Lung microvascular endothelial cell (primary cell): ENCODE measurements around the gene POTEI. TPM values are rescaled to one million over a fixed set of nuclear protein-coding genes. Genes with fewer than 3 reads are reported as not detected.
"Not testable (repeated sequence)": the region's sequence is repeated elsewhere in the genome, so short reads cannot be mapped to it uniquely, and the experiment has no call there.

ENCODE experiments used
- DNase-seq, 2 donors: peaks; one replicate each; pipeline versions ENCODE4 v3.0.0 to v3.0.0-alpha.2; 2010; ENCODE audit warnings: low read depth in 2 of 2
- total RNA-seq: library from RNA; depleted of rRNA; stranded (reverse); fragments of >200 nt; gene quantifications from 2 replicates; pipeline ENCODE4 v1.2.1, GENCODE V29; 2014

The POTEI gene
- total RNA-seq, result 0.22 and 0.79 TPM in 2 replicates

DNA sequence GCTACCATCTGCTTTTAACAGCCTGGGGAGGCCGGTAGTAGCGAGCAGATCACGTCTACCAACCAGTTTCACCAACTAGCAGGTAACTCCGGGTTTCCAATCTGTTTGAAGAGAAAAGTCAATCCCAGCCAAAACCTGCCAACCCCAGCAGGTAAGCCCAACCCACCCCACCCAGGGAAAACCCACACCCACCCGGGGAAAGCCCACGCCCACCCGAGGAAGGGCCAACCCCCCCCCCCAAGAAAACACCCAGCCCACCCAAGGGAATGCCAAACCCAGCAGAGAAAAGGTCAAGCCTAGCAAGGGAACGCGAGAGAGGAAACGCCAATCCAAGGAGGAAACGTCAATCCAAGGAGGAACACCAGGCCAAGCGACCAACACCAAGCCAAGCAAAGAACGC, at the start of gene POTEI:
Gene POTEI, minus strand, starts transcription at position 101 of the 400 bp plus-strand sequence. Its CDS starts 93 bp downstream, at position 8.
- DNase-seq, result not testable (repeated sequence)

DNA sequence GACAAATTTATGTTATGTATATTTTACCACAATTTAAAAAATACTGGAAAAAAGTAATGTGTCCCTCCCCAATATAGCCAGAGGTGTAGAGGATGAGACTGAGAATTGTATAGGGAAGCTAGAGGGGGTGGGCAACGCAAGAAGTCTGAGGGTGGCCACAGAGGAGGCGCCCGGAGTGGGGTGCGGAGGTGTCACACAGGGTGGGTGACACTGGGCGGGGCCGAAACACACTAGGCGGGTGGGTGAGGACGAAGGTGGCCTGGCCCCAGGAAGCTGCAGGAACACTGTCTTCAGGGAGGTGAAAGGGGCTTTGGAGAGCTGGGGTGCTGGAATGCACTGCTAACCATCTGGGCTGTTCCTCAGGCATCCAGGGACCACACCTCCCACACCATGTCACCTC, 47.3 kb upstream of the POTEI start:
- not testable (repeated sequence) for DNase-seq

DNA sequence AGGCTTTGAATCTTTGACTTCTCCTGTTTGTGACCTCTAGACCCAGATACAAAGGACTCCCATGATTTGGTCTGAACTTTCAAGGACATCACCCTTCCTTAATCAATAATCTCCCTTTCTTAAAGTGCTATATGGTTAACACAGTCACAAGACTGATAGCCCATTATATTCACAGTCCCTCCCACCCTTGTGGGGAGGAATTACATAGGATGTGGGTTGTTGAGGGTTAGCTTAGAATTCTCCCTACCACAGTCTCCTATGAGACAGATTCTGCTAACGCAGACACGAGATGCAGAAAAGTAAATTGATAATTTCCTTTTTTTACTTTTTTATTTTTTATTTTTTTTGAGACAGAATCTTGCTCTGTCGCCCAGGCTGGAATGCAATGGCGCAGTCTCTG, 45.0 kb upstream of the POTEI start:
- not testable (repeated sequence) for DNase-seq

DNA sequence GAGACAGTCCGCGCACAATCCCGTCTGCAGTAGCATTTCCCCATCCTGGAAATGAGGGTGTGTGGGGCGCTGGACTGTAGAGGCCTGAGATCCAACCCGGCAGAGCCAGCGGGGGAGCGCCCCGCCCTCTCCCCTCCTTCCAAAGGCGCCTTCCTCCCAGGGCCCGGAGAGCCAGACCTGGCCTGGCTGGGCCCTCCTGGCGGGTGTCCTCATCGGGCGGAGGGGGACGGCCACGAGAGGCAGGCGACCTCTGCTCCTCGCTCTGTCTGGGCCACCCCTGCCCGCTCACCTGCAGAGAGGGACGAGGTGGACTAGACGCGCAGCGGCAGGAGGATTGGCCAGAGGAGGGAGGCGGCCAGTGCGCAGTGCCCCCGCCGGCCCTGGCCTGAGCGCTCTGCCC, 40.3 kb upstream of the POTEI start:
- not testable (repeated sequence) for DNase-seq

DNA sequence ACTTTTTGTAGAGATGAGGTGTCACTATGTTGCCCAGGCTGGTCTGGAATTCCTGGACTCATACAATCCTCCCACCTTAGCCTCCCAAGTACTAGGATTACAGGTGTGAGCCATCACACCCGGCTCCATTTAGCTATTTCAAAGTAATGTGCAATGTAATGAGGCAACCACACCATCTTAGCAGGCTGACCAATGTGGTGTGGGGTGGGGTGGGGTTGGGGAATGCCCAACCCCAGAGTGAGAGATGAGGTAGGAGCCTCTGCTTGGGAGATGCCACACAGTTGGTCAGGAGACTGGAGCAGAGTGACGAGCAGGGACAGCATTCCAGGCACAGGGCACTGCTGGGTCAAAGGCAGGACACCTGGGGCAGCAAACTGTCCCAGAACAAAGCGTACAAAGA, 39.3 kb upstream of the POTEI start:
- not testable (repeated sequence) for DNase-seq

DNA sequence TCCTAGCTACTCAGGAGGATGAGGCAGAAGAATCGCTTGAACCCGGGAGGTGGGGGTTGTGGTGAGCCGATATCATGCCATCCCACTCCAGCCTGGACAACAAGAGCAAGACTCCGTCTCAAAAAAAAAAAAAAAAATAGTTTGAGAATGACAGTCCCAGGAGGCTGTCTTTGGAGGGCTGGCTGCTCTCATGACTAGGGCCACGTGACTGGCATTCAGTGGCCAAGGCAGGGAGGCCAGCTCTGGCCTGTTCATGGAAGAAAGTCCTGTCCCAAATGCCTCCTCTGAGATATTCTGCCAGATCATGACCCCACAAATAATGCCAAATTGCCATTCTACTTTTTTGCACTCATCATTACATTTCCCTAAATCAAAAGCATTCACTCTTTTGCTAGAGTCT, 35.9 kb upstream of the POTEI start:
- DNase-seq, result not testable (repeated sequence)

DNA sequence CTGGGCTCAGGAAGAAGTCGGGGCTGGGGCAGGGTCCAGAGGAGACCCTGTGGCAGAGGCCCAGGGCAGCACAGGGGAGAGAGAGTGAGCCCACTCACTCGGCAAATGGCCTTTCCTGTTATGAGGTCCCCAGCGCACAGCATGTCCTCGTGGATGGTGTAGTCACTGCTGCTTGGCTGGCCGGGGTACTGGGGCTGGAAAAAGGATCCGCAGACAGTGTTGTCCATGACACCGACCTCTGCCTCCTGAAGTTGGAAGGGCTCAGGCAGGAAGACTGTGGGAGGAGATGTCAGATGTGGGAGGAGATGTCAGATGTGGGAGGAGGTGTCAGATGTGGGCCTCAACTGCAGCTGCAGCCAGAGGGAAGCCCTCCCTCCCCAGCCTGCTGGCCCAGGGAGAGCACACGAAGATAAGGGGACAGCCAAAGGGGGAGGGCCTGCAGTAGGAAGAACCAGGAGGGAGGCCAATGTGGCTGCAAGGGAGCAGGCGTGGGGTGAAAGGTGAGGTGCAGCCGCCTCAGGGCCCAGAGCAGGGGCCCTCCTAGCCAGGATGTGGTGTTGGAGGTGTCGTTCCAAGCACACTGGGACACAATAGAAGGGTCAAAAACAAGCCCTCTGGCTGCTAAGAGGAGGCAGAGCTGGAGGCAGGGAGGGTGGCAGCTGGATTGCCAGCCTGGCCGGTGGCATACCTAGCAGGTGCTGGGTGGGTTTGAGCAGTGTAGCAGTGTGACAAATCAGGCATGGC, 34.8 kb upstream of the POTEI start:
- not testable (repeated sequence) for DNase-seq

DNA sequence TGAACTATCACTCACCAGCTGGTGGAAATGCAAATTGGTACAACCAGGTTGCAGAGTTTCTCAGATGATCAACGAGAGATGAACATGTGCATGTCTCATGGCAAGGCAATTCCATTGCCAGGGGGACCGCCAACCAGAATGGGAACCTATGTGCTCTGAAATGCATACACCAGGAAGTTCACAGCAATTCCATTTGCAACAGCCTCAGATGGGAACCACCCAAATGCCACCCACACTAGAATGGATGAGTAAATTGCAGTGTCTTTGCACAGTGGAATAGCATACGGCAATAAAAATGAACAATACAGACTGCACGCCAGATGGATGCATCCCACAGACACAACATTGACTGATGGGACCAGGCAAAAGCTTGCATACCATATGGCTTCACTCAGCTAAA, 33.7 kb upstream of the POTEI start:
- DNase-seq, result not testable (repeated sequence)

DNA sequence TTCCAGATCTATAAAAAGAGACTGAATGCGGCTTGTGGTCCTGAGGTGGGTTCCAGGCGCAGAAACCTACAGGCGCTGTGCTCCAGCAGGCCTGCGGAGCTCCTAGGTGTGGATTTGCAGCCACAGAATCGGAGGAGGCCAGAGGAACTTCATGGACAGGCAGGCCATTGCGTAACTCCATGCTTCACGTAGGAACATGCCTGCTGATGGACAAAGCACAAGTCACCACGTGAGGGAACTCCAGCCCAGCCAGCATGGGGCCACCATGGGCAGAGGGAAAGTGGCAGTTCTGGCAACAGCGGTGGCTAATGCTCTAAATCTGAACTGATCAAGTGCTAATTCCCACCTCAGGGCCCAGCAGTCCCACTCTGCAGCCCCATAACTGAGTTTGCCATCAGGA, 29.1 kb upstream of the POTEI start:
- DNase-seq, result not testable (repeated sequence)

DNA sequence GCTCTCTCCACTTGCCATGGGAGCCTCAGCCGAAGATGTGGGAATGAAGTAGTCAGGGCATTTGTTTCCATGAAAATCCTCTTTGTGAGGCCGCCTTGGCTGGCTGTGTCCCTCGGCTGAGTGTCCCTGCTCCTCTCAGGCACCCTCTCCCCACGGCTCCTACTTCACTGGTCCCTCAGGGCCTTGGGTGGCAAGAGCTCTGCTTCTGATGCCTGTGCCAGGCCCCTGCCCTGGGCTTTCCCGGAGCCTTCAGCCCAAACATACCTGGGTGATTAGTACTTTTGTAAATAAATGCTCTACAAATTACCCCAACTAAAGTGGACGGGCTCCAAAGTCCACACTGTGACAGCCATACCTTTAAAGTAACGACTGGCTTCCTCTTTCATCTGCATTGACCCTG, 27.5 kb upstream of the POTEI start:
- not testable (repeated sequence) for DNase-seq

DNA sequence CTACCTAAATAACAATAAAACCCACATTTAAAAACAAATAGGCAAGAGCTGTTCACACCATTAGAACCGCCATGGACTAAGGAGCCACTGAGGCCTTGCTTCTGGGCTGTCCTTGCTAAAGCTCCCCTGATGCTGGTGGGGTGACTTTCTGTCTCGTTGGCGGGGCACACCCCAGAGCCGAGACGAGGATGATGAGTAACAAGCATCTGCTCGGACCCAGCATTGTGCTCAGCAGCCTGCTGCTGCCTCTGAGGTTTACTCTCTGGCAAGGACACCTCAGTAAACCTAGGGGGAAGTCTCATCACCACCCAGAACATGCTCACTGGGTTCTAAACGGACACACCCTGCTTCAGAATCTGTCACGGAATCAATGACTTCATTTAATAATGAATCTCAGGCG, 22.5 kb upstream of the POTEI start:
- not testable (repeated sequence) for DNase-seq

DNA sequence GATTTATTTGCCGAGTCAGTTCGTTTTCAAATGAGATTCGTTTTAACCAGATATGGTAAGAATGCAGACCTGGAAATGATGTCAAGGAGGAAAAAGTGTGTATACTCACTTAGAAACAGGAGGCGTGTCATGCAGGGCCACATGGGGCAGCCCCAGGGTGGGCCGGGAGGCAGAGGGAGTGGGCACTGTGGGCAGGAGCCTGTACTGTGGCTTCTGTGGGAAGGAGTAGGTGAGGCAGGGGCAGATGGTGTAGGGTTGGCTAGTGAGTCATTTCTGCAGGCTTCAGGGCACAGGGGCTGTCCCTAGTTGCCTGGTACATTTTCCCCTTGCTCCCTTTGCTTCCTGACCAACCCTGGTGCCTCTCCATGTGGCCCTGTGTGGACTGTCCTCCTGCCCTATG, 22.1 kb upstream of the POTEI start:
- DNase-seq, result not testable (repeated sequence)

DNA sequence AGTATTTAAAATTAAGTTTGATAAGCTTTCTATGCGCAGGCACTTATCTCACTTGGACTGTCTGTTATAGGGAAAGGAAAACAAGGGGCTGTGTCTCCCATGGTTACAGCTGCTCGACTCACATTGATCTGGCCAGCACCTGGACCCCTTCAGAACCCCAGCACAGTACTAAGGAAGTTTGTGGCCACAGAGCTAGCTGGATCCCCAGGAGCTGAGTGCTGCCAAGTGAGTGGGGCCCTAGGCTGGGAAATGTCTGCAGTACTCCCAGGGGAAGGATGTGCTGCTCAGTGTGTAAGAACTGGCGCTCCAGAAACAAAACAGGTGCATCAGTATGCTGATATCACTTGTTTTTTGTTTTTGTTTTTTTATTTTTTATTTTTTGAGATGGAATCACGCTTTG, 21.1 kb upstream of the POTEI start:
- DNase-seq, result not testable (repeated sequence)

DNA sequence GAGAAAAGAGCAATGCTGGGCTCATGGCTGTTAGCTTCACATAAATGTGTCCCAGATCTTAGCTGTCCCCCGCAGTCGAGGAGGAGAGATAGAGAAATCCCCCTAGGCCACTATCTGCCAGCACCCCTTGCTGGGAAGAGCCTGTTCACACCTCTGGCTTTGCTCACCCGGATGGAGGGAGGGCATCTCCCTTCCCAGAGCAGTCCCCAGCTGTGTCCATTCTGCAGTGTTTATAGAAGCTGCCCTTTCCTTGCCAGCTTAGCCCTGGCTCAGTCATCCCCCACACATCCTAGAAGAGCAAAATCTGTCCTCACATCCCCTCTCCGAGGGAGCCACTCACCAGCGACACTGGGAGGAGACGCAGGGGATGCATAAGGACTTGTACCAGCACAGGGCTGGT, 20.4 kb upstream of the POTEI start:
- DNase-seq, result not testable (repeated sequence)

DNA sequence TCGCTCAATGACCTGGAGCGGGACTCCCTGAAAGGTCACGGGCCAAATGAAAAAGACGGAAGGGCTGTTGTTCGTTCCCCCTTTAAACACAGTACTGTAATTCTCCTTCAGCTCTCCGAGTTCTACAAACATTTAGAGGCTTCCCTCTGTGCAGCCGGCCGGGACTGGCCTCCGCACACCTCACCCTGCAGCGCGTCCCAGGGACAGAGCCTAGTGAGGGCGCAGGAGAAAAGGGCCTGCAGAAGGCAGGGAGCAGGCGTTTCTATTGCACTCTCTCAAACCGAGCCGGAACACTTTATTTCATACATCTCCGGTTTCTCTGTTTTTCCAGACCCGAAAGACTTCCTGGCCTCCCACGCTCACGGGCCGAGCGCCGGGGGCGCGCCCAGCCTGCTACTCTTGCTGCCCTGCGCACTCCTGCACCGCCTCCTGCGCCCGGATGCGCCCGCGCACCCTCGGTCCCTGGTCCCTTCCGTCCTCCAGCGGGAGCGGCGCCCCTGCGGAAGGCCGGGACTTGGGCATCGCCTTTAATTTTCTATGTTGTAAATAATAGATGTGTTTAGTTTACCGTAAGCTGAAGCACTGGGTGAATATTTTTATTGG, 18.3 kb upstream of the POTEI start:
- DNase-seq, result not testable (repeated sequence)

DNA sequence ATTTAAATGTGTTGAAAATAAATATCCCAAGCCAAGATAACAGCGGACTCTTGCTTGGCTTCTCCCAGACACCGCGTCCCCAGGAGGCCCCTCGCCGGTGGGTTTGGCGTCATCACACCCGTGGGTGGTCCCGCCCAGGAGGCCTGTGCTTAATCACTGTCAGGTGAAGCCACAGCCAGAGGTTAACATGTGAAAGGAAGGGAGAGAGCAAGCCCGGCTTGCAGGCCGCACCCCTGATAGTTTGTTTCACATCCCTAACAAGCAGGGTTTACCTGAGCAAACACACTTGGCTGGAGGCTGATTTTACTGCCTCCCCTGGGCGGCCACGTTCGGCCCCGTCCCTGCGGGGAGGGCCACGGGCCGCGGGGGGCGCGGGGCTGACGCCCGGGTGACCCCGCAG, 13.3 kb upstream of the POTEI start:
- not testable (repeated sequence) for DNase-seq

DNA sequence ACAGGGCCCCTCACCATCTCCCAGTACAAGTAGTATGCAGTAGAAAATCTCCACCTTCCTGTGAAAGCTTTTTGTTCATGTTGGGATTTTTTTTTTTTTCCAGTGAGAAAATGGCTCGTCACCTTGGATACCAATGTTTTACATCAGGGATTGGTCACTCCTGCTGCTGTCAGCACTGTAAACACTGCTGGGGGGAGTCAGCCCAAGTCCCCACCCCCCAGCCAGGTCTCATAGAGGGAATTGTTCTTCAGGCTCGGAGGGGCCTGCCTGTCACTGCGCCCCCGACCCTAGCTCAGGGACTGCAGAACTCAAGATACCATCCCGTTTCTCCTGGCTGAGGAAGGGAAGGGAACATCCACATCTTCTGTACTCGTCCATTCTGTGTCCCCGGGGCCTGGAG, 11.9 kb upstream of the POTEI start, which contains the start of gene CFC1B:
Gene CFC1B, plus strand, starts transcription at position 231 of the 400 bp plus-strand sequence. CDS start 263 bp downstream, outside the sequence.
- DNase-seq, result not testable (repeated sequence)

DNA sequence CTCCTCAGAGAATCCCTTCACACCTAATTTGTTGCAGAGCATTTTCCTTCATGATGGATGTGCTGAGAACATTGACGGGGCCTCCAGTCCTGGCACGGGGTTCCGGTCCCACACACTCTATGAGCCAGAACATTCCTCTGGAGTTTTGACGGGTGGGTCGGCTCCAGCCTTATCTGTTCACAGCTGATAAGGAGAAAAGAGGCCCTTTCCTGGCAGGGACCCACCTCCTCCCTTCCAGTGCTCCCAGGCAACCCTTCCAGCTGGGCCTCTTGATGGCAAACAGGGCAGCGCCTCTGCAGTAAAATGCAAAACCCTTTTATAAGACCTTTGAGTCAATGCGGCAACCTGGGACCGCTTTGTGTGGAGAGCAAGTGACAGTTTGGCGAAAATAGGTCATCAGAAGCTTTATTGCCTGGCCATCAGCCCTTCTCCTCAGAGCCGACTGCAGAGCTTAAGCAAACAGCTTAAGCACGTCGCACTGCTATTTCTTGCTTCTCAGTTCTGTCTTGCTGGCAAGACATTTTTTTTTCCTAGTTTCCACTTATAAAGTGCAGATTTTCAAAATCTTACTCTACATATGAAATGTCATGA, 9.5 kb upstream of the POTEI start:
- not testable (repeated sequence) for DNase-seq

DNA sequence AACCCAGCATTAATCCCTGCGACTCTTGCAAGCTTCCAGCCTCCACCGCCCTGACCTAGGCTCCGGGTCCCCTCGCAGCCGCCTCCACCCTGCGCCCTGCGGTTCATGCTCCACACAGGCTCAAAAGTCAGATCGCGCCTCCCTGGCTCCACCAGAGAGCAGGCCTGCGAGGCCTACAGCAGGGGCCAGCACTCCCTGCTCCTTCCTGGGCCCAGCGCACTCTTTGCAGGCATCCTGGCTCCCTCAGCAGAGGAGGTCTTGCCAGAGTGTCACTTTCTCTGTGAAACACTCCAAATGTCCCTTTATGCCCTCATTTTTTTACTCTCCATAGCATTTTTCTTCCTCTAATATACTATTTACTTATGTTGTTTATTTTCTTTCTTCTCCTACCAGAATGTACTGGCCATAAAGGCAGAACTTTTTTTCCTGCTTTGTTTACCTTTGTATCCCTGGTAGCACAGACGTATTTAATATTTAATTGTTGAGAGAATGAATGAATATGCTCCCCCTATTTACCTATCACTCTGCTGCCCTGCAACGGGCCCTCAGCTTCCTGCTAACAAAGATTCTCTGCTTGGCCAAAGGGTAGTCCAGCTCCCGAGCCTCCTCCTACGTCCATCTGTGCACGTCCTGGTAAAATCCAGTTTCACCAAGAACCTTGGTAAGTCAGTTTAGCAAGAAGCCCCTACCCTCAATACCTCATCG, 2.8 kb upstream of the POTEI start:
- DNase-seq, result not testable (repeated sequence)

DNA sequence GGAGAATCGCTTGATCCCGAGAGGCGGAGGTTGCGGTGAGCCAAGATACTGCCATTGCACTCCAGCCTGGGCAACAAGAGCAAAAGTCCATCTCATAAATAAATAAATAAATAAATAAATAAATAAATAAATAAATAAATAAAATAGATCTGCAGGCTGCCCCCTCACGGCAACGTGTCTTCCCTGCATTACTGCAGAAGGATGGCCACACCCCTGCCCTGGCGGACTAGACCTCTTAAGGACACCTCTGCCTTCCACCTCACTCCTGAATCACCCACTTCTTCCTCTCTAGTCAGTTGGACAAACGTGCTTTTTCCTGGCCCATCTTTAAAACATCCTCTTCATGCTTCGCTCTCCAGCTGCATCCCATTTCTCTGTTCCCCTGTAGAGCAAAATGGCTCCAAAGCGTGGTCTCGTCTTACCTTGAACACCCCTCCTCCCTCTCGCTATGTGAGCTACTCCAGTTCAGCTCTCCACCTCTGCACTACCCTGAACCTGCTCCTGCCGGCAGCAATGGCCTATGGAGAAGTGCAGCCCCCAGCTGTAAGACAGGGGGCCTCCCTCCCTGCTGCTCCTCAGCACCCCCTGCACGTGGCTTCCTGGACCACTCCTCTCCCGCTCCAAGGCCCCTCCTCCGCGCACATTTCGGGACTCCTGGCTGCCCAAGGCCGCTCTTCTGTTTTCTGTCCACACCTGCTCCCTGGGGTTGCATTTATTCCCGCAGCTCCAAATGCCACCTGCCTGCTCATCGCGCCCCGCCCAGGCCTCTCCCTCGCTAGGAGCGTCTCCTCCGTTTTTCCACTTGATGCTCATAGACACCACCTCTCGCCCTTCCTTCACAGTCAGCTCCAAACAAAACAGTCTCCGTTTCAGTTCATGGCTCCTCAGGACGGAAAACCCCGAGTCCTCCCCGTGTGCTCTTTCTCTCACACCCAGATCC, 1.9 kb upstream of the POTEI start:
- not testable (repeated sequence) for DNase-seq

DNA sequence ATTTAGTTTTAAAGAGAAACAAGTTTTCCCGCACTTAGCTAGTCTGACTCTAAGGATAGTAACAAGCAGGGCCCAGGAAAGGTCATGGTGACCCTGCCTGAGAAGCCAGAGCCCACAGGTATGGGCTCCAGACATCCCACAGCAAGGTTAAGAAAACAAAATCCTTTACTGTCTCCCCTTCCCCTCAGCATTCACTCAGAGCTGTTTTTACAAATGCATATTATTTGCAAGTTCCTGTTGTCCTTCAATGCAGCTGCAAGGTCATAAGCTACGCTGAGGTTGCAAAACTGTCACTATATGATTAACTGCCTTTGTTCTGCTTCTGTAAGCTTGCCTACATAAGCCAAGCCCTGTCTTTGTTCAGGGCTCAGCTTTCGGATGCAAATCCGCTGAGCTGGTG, 18.1 kb downstream of the POTEI start:
- not testable (repeated sequence) for DNase-seq
